ENCODE results near the gene NUTM1. TPM values are rescaled to one million over a fixed set of nuclear protein-coding genes. Genes with fewer than 3 reads are reported as not detected.

NUTM1 gene
- total and polyA plus RNA-seq, 2 of the 13 experiments (the other 11 are each of a cell fraction or from before 2014, with no cell fraction given) = not detected

- CTCF ChIA-PET (ENCODE audit: low intra/inter-chr PET ratio, low total read pairs) = no interaction called here
- Histone ChIP-seq H3K27ac (ENCODE audit: extremely low read length, insufficient read depth, low read length) (no peak overlapping the region), H3K36me3 (replicated peaks in 1 of 2; ENCODE audit: control insufficient read depth in 1 of 2, insufficient read depth in 2 of 2, low read length in 2 of 2) (no peaks in the 10 kb centered on the region), H3K9ac (ENCODE audit: insufficient read depth, low read depth, low read length) (no peak overlapping the region), H3K79me2 (ENCODE audit: insufficient read depth, low read length) (no peaks in the 10 kb centered on the region), H2AFZ (ENCODE audit: low read length) (no peak overlapping the region), H4K20me1 (ENCODE audit: insufficient read depth, low read length) (no peaks in the 10 kb centered on the region), H3K4me3 (replicated peaks in 1 of 3; ENCODE audit: insufficient read depth in 1 of 3, low read depth in 2 of 3, low read length in 3 of 3) (no peak overlapping the region), H3K27me3 (ENCODE audit: control insufficient read depth in 1 of 2, insufficient read depth in 2 of 2, low read length in 2 of 2) (no peaks in the 10 kb centered on the region), H3K9me3 (ENCODE audit: low read length) (no peaks in the 10 kb centered on the region), H3K4me2 (ENCODE audit: low read depth, low read length) (no peak overlapping the region), H3K4me1 (ENCODE audit: insufficient read depth, low read length) (peaks cover 28% of the 10 kb centered on the region)
- BruUV-seq (replicated peaks) = no TSS peak
- no peak for DNase-seq (ENCODE audit: low spot score)
- no peak for FAIRE-seq
- TF ChIP-seq FOXO1 (CRISPR knock-in tag; IDR thresholded peaks at IDR 0.05) = no peak
- TF ChIP-seq TCF12 (IDR thresholded peaks at IDR 0.05) = no peak
- TF ChIP-seq TCF12 (CRISPR knock-in tag; IDR thresholded peaks at IDR 0.05) = no peak
- TF ChIP-seq ZNF816 (CRISPR knock-in tag; IDR thresholded peaks at IDR 0.05; ENCODE audit: borderline replicate concordance) = no peak
- no peak for TF ChIP-seq ZNF781 (CRISPR knock-in tag; IDR thresholded peaks at IDR 0.05; ENCODE audit: borderline replicate concordance, not compliant biosample characterization)
- TF ChIP-seq NFKB2 (CRISPR knock-in tag; IDR thresholded peaks at IDR 0.05; ENCODE audit: borderline replicate concordance) = no peak
- ATAC-seq = no peak
- in situ Hi-C loops (cut with HindIII; ENCODE audit: extremely low pct_ligation_motif_present, low pct_unique_long_range_greater_than_20kb) (no loop called here), intact Hi-C loops (cut with micrococcal nuclease; ENCODE audit: unreplicated experiment) (no loop called here)
- WGBS (ENCODE audit: low lambda C conversion rate) = 93% methylated on average over 2 of the region's 2 CpGs
- POLR2A ChIA-PET = interaction anchor here (1.5 kb wide), 1 partner anchor 13 kb away, joined by 4 read pairs; no protein-coding TSS in a partner anchor
Measured at GRCh38 chr15:34331809-34332208, 11.3 kb upstream of the NUTM1 start.

- BruUV-seq (replicated peaks) = no TSS peak
- no peak overlapping the region for H2AFZ ChIP-seq (ENCODE audit: low read length)
- TF ChIP-seq ZNF543 (CRISPR knock-in tag; IDR thresholded peaks at IDR 0.05) = no peak
- DNase-seq (ENCODE audit: low spot score) = no peak
- no peaks in the 10 kb centered on the region; a peak in 1 of 5 replicates for H3K27me3 ChIP-seq (ENCODE audit: control insufficient read depth in 1 of 2, insufficient read depth in 2 of 2, low read length in 2 of 2)
- no peaks in the 10 kb centered on the region for H3K79me2 ChIP-seq (ENCODE audit: insufficient read depth, low read length)
- 91% methylated on average over 6 of the region's 6 CpGs for WGBS (ENCODE audit: low lambda C conversion rate)
- ChIA-PET POLR2A (interaction anchor here (1.5 kb wide), 1 partner anchor 14 kb away, joined by 4 read pairs; no protein-coding TSS in a partner anchor), CTCF (ENCODE audit: low intra/inter-chr PET ratio, low total read pairs) (no interaction called here)
- H3K4me2 ChIP-seq (ENCODE audit: low read depth, low read length) = no peak overlapping the region
- no peak overlapping the region for H3K9ac ChIP-seq (ENCODE audit: insufficient read depth, low read depth, low read length)
- intact Hi-C loops (cut with micrococcal nuclease; ENCODE audit: unreplicated experiment) (no loop called here), in situ Hi-C loops (cut with HindIII; ENCODE audit: extremely low pct_ligation_motif_present, low pct_unique_long_range_greater_than_20kb) (no loop called here)
- no peaks in the 10 kb centered on the region for H3K9me3 ChIP-seq (ENCODE audit: low read length)
- H3K36me3 ChIP-seq (replicated peaks in 1 of 2; ENCODE audit: control insufficient read depth in 1 of 2, insufficient read depth in 2 of 2, low read length in 2 of 2) = no peaks in the 10 kb centered on the region
- H3K4me1 ChIP-seq (ENCODE audit: insufficient read depth, low read length) = peaks cover 32% of the 10 kb centered on the region
- no peaks in the 10 kb centered on the region for H4K20me1 ChIP-seq (ENCODE audit: insufficient read depth, low read length)
- FAIRE-seq = no peak
- H3K4me3 ChIP-seq (replicated peaks in 1 of 3; ENCODE audit: insufficient read depth in 1 of 3, low read depth in 2 of 3, low read length in 3 of 3) = no peak overlapping the region
- ATAC-seq = no peak
- no peak overlapping the region for H3K27ac ChIP-seq (ENCODE audit: extremely low read length, insufficient read depth, low read length)
Measured at GRCh38 chr15:34332553-34333120, 10.5 kb upstream of the NUTM1 start.
